ENCODE measurements around the gene MMP24. TPM values are rescaled to one million over a fixed set of nuclear protein-coding genes. Genes with fewer than 3 reads are reported as not detected.
"Not testable (repeated sequence)": the region's sequence is repeated elsewhere in the genome, so short reads cannot be mapped to it uniquely, and the experiment has no call there.

MMP24 gene
- total RNA-seq, 2 donors from 2014 or later, result 0.96 to 1.7 TPM

DNA sequence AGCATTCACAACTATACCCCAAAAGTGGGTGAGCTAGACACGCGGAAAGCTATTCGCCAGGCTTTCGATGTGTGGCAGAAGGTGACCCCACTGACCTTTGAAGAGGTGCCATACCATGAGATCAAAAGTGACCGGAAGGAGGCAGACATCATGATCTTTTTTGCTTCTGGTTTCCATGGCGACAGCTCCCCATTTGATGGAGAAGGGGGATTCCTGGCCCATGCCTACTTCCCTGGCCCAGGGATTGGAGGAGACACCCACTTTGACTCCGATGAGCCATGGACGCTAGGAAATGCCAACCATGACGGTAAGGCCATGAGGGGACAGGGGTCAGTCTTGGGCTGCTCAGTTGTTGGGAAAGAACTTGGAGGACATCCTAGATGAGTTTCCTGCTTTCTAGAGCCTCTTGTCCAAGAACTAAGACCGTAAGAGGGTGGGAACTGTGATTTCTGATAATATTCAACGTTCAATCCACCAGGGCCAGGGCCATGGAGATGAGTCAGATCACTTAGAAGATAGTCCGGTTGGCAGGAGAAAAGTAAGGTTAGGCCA lies 28.0 kb downstream of the MMP24 start:
- Histone ChIP-seq H3K4me1 (replicated peaks) (no peaks in the 10 kb centered on the region), H3K4me3 (no peak overlapping the region), H3K27ac (no peak overlapping the region), H3K9me3 (no peaks in the 10 kb centered on the region), H3K36me3 (no peaks in the 10 kb centered on the region), H3K27me3 (replicated peaks; ENCODE audit: insufficient read depth) (no peaks in the 10 kb centered on the region)
- no peak for DNase-seq (ENCODE audit: low spot score)
- TF ChIP-seq POLR2A (IDR thresholded peaks at IDR 0.05) (no peak), POLR2AphosphoS5 (IDR thresholded peaks at IDR 0.05) (no peak)
- TF ChIP-seq, protein P1, sequence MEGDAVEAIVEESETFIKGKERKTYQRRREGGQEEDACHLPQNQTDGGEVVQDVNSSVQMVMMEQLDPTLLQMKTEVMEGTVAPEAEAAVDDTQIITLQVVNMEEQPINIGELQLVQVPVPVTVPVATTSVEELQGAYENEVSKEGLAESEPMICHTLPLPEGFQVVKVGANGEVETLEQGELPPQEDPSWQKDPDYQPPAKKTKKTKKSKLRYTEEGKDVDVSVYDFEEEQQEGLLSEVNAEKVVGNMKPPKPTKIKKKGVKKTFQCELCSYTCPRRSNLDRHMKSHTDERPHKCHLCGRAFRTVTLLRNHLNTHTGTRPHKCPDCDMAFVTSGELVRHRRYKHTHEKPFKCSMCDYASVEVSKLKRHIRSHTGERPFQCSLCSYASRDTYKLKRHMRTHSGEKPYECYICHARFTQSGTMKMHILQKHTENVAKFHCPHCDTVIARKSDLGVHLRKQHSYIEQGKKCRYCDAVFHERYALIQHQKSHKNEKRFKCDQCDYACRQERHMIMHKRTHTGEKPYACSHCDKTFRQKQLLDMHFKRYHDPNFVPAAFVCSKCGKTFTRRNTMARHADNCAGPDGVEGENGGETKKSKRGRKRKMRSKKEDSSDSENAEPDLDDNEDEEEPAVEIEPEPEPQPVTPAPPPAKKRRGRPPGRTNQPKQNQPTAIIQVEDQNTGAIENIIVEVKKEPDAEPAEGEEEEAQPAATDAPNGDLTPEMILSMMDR (IDR thresholded peaks at IDR 0.05), result no peak
- intact Hi-C loops (cut with DNase I), result no loop called here
- WGBS, result 95% methylated on average over 12 of the region's 12 CpGs

DNA sequence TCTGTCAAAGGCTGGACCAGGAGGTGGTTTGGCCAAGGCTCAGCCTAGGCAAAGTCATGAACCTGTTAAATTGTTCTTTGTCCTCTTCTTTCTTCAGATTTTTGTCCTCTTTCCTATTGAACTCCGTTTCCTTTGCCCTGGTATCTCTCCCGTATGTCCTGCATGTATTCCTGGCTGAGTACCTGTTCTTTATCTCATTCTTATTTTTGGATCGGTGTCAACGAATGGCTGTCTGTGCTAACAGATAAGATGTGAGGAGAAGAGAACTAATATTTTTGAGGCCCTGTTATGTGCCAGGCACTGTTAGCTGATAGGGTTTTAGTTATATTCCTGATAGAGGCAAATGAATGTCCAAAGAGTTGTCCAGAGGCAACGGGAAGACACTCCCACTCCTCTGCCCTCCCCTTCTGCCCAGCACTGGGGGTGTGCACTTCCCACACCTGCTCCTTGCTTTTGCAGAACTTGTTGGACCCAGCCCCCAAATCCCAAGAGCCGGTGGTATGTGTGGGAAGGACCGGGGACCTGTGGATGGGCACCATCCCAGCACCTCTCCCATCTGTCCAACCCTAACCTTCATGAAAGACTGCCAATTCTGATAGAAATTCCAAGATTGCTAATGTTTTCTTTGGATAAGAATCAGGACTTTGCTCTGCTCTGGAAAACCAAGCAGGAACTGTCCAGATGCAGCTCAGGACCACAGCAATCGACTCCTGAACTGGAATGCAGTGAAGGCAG lies 30.9 kb downstream of the MMP24 start:
- TF ChIP-seq POLR2A (IDR thresholded peaks at IDR 0.05) (no peak), POLR2AphosphoS5 (IDR thresholded peaks at IDR 0.05) (no peak)
- TF ChIP-seq, protein P1 (IDR thresholded peaks at IDR 0.05), result no peak
- WGBS, result 57% methylated on average over 8 of the region's 8 CpGs
- Histone ChIP-seq H3K27ac (no peak overlapping the region), H3K4me3 (no peak overlapping the region), H3K9me3 (no peaks in the 10 kb centered on the region), H3K4me1 (replicated peaks) (no peaks in the 10 kb centered on the region), H3K27me3 (replicated peaks; ENCODE audit: insufficient read depth) (no peaks in the 10 kb centered on the region), H3K36me3 (no peaks in the 10 kb centered on the region)
- intact Hi-C loops (cut with DNase I), result no loop called here
- DNase-seq (ENCODE audit: low spot score), result no peak

DNA sequence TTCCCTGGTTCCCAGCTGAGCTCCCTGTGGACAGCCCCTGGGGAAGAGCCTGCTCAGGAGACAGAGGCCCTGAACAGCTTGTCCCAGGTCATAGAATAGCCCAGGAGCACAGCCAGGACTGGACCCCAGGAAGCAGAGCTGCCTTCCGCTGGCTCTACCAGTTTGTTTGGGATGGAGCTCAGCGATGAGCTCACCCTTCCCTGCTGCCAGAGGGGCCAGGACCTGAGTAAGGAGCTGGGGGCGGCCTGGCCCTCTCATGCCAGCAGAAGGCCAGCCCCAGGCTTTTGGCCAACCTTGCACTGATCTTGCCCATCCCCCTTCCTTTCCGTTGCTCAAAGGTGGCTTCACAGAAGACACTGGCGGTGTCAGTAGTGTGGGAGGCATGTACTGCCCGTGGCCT lies 33.9 kb downstream of the MMP24 start:
- 85% methylated on average over 6 of the region's 6 CpGs for WGBS
- DNase-seq (ENCODE audit: low spot score), result no peak
- H3K4me1 ChIP-seq (replicated peaks), result peaks cover 7% of the 10 kb centered on the region
- no peak overlapping the region for H3K4me3 ChIP-seq
- no peaks in the 10 kb centered on the region for H3K36me3 ChIP-seq
- TF ChIP-seq, protein P1 (IDR thresholded peaks at IDR 0.05), result no peak
- TF ChIP-seq POLR2A (IDR thresholded peaks at IDR 0.05), result no peak
- no peak for TF ChIP-seq POLR2AphosphoS5 (IDR thresholded peaks at IDR 0.05)
- H3K9me3 ChIP-seq, result no peaks in the 10 kb centered on the region
- no peak overlapping the region for H3K27ac ChIP-seq
- intact Hi-C loops (cut with DNase I), result loop anchor here (5.0 kb wide), 1 partner anchor 388 kb away; the partner anchor contains the start of gene GGT7
- no peaks in the 10 kb centered on the region for H3K27me3 ChIP-seq (replicated peaks; ENCODE audit: insufficient read depth)

DNA sequence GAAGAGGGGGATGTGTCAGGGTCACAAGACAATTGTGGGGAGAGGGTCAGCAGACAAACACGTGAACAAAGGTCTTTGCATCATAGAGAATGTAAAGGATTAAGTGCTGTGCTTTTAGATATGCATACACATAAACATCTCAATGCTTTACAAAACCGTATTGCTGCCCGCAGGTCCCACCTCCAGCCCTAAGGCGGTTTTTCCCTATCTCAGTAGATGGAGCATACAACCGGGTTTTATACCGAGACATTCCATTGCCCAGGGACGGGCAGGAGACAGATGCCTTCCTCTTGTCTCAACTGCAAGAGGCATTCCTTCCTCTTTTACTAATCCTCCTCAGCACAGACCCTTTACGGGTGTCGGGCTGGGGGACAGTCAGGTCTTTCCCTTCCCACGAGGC lies 35.8 kb downstream of the MMP24 start:
- not testable (repeated sequence) for DNase-seq (ENCODE audit: low spot score); H3K36me3 ChIP-seq; H3K27ac ChIP-seq; H3K9me3 ChIP-seq; H3K27me3 ChIP-seq (replicated peaks; ENCODE audit: insufficient read depth); H3K4me1 ChIP-seq (replicated peaks); H3K4me3 ChIP-seq
- intact Hi-C loops (cut with DNase I), result loop anchor here (5.0 kb wide), 1 partner anchor 390 kb away; the partner anchor contains the start of gene GGT7
- 64% methylated on average over 9 of the region's 10 CpGs for WGBS

DNA sequence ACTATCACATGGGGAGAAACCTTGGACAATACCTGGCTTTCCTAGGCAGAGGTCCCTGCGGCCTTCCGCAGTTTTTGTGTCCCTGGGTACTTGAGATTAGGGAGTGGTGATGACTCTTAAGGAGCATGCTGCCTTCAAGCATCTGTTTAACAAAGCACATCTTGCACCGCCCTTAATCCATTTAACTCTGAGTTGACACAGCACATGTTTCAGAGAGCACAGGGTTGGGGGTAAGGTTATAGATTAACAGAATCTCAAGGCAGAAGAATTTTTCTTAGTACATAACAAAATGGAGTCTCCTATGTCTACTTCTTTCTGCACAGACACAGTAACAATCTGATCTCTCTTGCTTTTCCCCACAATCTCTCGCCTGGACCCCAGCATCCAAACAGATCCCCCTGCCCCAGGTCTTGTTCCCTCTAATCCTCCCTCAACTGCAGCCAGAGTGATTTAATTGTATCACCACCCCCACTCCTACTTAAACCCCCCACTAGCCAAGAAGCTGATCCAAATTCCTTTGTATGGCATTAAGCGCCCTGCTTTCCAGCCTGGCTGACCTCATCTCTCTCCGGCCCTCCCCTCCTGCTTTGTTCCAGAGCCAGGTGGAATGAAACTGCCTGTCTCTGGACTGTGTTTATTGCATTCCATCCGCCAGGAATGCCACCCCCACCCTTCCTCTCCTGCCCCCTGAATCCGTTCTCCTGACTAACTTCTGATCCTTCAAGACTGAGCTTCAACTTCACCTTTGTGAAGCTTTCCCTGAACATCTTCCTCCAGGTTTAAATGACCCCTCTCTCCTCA lies 36.4 kb downstream of the MMP24 start:
- TF ChIP-seq, protein P1 (IDR thresholded peaks at IDR 0.05), result peak in 1 of 4 experiments; percentile 12
- peak; percentile 11 for TF ChIP-seq POLR2AphosphoS5 (IDR thresholded peaks at IDR 0.05)
- DNase-seq (ENCODE audit: low spot score), result peak; percentile 49
- intact Hi-C loops (cut with DNase I), result loop anchor here (1.0 to 5.0 kb wide), 2 partner anchors 91 to 391 kb away; partner anchors contain the start of genes GGT7 and PROCR
- H3K4me3 ChIP-seq; H3K36me3 ChIP-seq; H3K4me1 ChIP-seq (replicated peaks); H3K9me3 ChIP-seq; H3K27me3 ChIP-seq (replicated peaks; ENCODE audit: insufficient read depth): not testable (repeated sequence)
- 23% methylated on average over 5 of the region's 8 CpGs for WGBS
- peak overlapping the region; percentile 60 to 67 for H3K27ac ChIP-seq

Data from prostate gland (tissue), 2 donors.